Inflammatory macrophage treated with lipopolysaccharide for 4 hours (primary cell): ENCODE data around the gene NOTUM.
"Not testable (repeated sequence)": the region's sequence is repeated elsewhere in the genome, so short reads cannot be mapped to it uniquely, and the experiment has no call there.

Source experiments
- DNase-seq: peaks from one replicate; pipeline ENCODE4 v3.0.0-alpha.2; 2020

Gene NOTUM

DNA sequence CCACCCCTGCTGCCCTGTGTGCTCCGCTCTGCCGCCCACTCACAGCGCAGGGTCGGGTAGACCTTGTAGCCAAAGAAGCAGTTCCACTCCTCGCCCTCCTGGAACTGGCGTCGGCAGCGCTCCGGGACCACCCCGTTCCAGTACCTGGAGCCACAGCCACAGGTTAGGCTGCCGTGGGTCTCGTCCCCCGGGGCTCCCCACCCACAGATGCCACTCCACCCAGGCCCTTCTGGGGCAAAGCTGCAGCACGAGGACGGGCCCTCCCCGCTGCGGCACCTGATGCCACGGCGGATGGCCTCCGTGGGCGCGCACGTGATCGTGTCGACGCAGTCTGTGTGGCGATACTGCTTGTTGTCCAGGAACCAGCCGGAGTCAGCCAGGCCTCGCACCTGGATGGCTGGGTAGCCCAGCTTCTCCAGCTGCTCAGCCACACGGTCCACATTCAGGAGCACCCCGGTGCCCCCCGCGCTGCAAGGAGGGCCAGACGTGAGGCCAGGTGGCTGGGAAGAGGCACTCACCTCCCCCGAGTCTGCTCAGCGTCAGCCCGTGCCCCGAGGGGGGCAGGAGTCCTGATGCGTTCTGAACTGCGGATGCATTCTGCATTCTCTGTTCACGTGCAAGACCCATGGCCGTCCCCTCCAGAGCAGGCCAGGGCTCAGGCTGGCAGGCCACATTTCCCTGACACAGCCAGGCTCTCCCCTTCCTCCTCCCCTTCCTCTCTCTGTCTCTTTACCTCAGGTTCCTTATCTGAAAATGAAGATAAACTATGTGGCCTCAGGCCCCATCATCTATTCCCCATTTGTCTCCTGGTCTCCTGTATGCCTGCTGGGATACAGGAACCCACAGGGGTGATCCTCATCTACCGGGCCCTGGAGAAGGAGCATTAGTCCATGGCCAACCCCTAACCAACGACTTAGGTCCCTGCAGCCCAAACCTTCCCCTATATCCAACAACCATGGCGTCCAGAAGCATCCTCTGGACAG is 4.1 kb downstream of the NOTUM start:
- DNase-seq = no peak

DNA sequence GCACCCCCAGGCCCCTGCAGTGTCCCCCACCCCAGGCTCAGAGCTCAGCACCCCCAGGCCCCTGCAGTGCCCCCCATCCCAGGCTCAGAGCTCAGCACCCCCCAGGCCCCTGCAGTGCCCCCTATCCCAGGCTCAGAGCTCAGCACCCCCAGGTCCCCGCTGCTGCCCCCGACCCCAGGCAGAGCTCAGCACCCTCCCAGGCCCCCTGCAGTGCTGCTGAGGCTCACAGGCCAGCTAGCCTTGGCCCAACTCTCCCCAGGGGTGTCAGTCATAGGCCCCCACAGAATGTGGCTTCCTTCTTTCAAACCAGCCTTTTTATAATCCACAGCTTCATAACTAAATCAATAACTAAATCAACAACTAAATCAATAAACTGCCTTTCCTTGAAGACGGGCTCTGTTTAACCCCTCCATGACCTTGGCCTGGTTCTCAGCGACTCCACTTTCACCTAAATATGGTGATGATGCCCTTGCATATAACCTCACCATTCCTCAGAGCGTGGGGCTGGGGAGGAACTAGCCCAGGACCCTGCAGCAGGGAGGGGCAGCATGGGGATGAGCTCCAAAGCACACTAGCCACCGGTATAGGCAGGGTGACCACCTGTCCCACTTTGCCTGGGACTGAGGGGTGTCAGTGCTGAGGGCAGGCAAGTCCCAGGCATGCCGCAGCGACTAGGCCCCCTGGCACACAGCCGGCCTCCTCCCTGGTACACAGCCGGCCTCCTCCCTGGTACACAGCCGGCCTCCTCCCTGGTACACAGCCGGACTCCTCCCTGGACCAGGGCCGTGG is 5.0 kb downstream of the NOTUM start:
- no peak for DNase-seq

DNA sequence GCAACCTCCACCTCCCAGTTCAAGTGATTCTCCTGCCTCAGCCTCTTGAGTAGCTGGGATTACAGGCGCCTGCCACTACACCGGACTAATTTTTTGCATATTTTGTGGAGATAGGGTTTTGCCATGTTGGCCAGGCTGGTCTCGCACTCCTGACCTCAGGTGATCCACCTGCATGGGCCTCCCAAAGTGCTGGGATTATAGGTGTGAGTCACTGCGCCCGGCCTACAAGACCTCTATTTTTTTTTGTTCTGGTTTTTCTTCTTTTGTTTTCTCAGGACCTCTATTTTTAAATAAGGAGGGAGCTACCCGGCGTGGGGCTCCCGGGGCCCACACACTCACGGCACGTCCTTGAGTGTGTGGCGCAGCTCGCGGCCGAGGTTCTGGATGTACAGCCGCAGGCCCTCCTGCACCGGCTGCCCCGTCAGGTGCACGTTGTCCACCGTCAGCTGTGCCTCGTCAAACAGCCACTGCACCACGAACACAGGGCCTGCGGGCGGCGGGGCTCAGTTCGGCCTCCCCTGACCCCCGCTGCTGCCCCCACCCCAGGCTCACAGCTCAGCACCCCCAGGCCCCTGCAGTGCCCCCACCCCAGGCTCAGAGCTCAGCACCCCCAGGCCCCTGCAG is 5.8 kb downstream of the NOTUM start:
- no peak for DNase-seq

DNA sequence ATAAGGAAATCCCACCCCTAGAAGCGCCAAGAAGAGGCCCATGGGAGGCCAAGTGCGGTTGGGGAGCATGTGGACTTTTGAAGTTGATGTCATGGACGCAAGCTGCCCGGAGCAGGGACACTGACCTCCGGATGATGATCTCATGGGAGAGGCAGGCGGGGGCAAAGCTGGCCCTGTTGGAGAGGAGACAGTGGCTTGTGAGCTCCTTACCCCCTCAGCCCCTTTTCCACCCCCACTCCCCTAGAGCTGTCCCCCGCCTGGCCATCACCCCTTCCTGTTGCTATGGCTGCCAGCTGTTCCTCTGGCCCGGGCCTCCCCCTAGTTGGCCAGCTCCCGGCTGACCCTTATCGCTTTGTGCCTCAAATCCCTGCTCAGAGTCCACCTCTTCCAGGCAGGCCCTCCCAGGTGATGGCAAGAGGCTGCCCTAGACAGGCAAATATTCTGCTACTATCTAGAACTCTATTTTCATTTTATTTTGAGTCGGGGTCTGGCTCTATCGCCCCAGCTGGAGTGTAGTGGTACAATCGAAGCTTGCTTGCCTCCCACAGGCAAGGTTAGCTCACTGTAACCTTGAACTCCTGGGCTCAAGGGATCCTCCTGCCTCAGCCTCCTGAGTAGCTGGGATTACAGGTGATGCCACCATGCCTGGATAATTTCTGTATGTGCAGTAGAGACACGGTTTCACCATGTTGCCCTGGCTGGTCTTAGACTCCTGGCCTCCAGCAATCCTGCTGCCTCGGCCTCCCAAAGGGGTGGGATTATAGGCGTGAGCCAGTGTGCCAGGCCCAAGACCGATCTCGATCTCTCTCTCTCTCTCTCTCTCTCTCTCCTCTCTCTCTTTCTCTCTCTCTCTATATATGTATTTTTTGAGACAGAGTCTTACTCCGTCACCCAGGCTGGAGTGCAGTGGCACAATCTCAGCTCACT is 6.6 kb downstream of the NOTUM start:
- no peak for DNase-seq

DNA sequence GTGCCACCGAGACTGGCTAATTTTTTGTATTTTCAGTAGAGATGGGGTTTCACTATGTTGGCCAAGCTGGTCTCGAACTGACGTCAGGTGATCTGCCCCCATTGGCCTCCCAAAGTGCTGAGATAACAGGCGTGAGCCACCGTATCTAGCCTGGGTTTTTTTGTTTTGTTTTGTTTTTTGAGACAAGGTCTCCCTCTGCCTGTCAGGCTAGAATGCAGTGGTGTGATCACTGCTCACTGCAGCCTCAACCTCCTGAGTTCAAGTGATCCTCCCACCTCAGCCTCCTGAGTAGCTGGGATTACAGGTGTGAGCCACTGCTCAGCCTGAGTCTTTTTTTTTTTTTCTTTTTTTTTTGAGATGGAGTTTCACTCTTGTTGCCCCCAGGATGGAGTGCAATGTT is 7.5 kb downstream of the NOTUM start:
- DNase-seq = not testable (repeated sequence)

DNA sequence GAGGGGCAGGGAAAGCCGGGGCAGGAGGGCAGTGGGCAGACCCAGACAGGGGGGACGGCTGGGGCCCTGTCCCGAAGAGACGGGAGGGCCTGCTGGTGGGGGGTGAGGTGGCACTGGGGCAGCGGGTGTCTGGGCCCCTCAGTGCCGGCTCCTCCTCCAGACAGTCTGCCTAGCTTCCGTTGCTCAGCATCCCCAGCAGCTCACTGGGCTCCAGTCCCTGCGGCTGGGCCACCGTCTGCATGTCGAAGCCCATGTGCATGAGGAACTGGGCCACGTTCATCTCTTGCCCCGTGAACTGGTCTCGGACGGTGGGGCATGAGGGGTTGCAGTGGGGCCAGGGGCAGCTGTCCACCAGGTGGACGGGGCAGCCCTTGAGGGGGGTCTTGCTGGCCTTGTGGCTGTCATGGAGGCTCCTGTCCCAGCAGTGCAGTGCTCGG is 8.2 kb downstream of the NOTUM start:
- DNase-seq = no peak

DNA sequence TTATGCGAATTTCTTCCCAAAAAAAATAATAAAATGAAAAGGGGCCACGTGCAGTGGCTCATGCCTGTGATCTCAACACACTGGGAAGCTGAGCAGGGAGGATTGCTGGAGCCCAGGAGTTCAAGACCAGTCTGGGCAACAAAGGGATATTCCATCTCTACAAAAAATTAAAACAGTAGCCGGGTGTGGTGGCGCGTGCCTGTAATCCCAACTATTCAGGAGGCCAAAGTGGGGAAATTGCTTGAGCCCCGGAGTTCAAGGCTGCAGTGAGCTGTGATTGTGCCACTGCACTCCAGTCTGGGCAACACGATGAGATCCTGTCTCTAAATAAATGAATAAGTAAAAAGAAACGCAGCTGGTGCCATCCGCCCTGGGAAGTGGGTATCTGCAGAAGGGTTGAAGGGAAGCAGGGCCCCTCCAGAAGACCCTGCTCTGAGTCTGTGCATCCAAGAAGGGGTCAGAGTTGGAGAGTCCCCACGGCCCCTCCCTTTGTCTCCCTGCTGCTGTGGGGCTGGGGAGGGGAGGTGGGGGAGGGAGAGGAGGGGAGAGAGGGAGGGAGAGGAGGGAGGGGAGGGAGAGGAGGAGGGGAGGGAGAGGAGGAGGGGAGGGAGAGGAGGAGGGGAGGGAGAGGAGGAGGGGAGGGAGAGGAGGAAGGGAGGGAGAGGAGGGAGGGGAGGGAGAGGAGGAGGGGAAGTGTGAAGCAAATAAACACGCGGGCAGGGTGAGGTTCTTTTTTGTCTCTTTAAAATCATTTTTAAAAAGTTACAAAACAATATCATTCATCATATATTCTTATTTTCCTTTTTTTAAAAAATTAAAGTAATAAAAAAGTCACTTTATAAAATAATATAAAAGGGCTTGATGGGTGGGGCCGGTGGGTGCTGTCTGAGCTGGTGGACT is 9.0 kb downstream of the NOTUM start:
- no peak for DNase-seq

DNA sequence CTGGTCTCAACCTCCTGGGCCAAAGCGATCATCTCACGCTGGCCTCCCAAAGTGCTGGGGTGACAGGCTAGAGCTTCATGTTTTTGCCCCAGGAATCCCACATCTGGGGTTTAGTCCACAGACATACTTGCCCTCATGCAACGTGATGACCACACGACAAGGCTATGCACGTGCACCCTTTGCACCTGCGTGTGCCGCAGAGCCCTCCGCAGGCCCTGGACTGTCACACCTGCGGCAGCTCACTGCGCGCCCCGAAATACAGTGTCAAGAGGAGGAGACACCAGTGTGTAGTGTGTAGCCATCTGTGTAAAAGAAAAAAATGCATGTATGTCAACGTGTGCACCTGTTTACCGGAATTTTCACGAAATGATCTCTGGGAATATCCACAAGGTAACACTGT is 10.5 kb downstream of the NOTUM start:
- DNase-seq = no peak

DNA sequence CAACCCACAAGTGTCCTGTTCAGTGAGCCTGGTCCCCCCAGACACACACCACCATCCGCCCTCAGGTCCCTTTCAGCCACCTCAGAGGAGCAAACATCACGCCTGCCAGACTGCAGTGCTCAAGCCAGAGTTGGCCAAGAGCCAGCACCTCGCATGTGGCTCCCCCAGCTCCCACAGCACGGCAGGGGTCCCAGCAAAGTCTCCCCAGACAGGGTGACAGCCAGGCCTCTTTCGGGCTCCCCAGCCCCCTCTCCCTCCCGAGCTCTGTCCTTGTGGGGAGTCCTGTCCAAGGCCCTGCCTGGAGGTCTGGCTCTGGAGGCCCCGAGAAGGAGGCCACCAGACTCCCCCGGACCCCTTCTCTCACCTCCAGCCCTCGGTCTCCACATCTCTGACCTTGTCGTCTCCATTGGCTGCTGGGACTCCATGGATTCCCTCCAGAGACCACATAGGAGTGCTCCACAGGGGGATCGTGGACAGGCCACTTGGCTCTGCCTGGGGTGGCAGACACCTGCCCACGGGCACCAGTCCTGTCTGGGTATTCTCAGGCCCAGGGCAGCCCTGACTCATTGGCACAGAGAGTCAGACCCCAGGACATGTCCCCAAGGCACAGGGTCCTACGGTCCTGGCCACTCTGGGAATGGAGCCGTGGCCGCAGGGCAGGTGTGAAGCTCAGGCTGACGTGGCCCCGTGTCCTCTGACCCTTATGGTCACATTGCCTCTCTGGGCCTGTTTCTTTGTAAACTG is 12.2 kb downstream of the NOTUM start:
- no peak for DNase-seq

GRCh38 chr17:81947189-81947588 is 13.8 kb downstream of the NOTUM start, which contains the start of gene MYADML2:
Gene MYADML2, minus strand, starts transcription at chr17:81947233. Its CDS starts 5,492 bp downstream, at chr17:81941741.
- DNase-seq = no peak

DNA sequence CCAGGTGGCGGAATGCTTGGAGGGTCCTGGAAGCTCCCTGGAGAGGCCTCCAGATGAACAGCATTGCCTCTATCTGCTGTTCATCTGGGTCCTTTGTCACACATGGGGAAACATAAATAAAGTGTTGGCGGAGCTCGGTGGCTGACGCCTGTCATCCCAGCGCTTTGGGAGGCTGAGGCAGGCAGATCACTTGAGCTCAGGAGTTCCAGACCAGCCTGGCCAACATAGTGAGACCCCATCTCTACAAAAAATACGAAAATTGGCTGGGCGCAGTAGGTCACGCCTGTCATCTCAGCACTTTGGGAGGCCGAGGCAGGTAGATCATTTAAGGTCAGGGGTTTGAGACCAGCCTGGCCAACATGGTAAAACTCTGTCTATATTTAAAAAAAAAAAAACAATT is 16.1 kb downstream of the NOTUM start:
- no peak for DNase-seq

DNA sequence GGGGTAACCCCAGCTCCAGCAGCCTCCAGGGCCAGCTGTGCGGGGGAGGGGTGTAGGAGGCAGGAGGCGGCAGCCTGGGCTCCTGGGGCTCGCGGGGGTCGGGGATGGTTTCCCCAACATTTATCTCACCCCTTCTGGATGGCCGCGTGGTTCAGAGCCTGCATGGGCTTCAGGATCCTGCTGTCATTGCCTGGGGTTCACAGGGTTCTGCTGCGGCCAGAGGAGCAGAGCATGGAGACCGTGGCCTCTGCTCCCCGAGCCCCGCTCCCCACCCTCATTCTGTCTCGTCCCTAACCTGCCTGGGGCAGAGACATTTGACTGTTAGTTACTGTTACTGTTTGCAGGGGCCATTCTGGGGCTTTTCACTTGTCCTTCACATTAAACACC is 18.8 kb downstream of the NOTUM start:
- no peak for DNase-seq

DNA sequence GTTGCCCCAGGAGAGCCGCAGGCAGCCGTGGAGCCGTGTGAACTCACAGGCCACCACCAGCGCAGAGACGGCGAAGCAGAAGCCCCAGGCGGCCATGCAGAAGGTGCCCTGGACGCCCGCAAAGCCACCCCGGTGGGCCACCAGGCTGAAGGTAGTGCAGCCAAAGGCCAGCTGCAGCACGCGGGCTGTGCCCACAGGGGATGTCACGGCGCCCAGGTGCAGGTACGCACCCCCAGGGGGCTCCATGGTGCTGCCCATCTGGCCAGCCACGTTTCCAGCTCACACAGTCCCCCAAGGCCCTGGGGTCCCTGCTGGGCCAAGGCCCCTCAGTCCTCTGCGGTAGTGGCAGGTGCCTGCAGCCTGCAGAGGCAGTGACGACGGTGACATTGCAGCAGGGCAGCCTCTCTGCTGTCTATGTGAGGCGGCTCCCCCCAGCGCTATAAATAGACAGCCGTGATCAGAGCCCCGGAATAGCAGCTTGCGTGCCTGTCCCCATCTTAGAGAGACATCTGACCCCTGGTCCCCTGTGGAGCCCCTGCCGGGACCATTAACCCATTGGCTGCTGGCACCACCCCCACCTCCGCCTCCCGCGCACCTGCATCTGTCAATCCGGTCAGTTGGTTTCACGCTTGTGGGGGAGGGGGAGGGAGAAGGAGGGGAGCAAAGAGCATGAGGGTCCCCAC is 19.4 kb downstream of the NOTUM start:
- no peak for DNase-seq

DNA sequence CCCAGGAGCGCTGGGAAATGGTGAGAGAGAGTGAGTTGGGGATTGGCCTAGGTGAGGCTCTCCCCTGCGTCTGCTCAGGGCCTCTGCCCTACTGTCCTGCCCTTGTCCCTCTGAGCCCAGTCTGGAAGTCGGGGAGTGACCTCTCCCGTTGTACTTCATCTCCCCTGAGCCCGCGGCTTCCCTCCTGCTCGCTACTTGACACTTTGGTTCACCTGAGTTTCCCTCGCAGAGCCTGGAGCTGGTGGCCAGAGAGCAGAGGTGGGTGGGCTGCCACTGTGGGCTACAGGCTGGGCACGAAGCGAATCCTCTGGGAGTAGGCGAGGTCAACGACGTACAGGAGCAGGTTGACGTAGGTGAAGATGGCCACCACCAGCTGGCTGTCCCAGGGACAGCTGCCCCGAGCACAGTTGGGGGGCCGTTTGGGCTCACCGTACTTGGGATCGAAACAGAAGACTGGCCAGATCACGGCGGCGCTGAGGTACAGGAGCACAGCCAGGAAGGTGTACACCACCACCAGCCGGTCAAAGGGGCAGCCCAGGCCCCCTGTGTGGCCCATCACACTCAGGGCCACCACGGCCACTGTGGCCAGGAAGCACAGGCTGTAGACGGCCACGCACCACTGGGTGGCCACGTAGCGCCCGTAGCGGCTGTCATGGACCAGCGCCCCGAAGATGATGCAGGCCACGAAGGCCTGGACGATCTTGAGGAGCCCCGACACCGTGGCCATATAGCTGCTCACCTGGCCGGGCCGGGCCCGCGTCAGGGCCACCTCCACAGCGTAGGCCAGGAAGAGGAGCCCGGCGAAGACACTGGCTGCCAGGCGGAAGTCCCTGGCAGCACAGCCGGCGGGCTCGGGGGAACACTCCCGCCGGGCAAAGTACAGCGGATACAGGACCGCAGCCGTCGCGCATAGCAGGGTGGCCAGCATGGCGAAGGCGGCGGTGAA is 20.2 kb downstream of the NOTUM start:
- DNase-seq = no peak

- DNase-seq = no peak
These were observed 21.1 kb downstream of the NOTUM start for GRCh38 chr17:81939881-81940385.

DNA sequence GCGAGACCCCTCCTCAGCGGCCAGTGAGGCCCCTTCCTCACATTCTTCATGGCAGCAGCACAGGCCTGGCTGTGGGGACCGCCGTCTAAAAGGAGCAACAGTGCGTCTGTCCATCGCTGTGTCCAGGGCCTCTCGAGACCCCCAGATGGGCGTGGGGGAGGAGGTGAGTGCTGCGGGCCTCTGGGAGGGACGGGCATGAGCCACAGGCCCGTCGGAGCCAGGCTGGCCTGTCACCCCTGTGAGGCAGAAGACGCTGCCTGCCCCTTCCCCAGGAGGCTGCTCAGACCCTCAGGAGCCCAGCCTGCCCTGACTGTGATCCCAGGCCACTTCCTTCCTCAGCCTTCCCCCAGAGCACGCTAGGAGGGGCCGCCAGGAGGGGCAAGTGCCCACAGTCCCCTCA is 21.8 kb downstream of the NOTUM start:
- no peak for DNase-seq

- no peak for DNase-seq
These were observed 25.3 kb downstream of the NOTUM start for GRCh38 chr17:81935709-81936084.
